CD4-positive, alpha-beta T cell (primary cell): ENCODE data around the gene DEFB123. TPM values are rescaled to one million over a fixed set of nuclear protein-coding genes. Genes with fewer than 3 reads are reported as not detected.
"Not testable (repeated sequence)": the region's sequence is repeated elsewhere in the genome, so short reads cannot be mapped to it uniquely, and the experiment has no call there.

Experiments used
- ATAC-seq: fragments of 200-7000 bp; cut with Tn5 transposase; one replicate; pipeline ENCODE4 v1.10.0; 2022; ENCODE audit warnings: mild to moderate bottlenecking; ENCODE audit not compliant: poor library complexity
- CTCF ChIA-PET: fragments of 350-600 bp; sonication (Branson Sonifier 250); formaldehyde crosslinking; loops from one replicate; lab custom pipeline; 2021; ENCODE audit warnings: antibody characterized with exemption, inconsistent platforms; lab: Charles Lee
- POLR2A ChIA-PET: fragments of 350-600 bp; sonication (Branson Sonifier 250); formaldehyde crosslinking; loops from one replicate; lab custom pipeline; 2021; ENCODE audit warnings: antibody characterized with exemption, inconsistent platforms; lab: Charles Lee
- DNase-seq, 14 experiments: peaks; one replicate each; pipeline ENCODE4 v3.0.0-alpha.2; 2013 to 2020; ENCODE audit warnings: mixed read lengths in 2 of 14
- H3K27ac ChIP-seq, 2 donors: one replicate each; pipeline versions ENCODE4 v1.5.1 to v1.7.0; 2013; ENCODE audit warnings: low read length in 2 of 2, low read depth in 1 of 2, mild to moderate bottlenecking in 1 of 2
- H3K27me3 ChIP-seq, 2 experiments: 1 replicate in 1 of 2; 2 replicates in 1 of 2; pipeline versions ENCODE4 v1.6.1 to v1.7.0; 2013; ENCODE audit warnings: low read length in 2 of 2, control low read depth in 1 of 2, mild to moderate bottlenecking in 1 of 2, moderate library complexity in 1 of 2; ENCODE audit not compliant: insufficient read depth in 2 of 2, control insufficient read depth in 1 of 2
- H3K36me3 ChIP-seq: one replicate; pipeline ENCODE4 v1.6.1; 2013; ENCODE audit warnings: low read length, control low read depth; ENCODE audit not compliant: insufficient read depth
- H3K4me1 ChIP-seq: one replicate; pipeline ENCODE4 v1.6.1; 2013; ENCODE audit warnings: low read length, control low read depth; ENCODE audit not compliant: insufficient read depth
- H3K4me3 ChIP-seq: one replicate; pipeline ENCODE4 v1.5.1; 2013; ENCODE audit warnings: mild to moderate bottlenecking, low read length, moderate library complexity
- H3K9me3 ChIP-seq, 2 experiments: 1 replicate in 1 of 2; 2 replicates in 1 of 2; pipeline versions ENCODE4 v1.6.1 to v1.7.0; 2013; ENCODE audit warnings: low read length in 2 of 2, mild to moderate bottlenecking in 2 of 2, control low read depth in 1 of 2, moderate library complexity in 1 of 2; ENCODE audit not compliant: control insufficient read depth in 1 of 2, insufficient read depth in 1 of 2
- H3K27ac Mint-ChIP-seq: one replicate; pipeline ENCODE4 v1.8.0; 2020; ENCODE audit warnings: mixed read lengths
- H3K27me3 Mint-ChIP-seq: one replicate; pipeline ENCODE4 v1.8.0; 2021; ENCODE audit warnings: mixed read lengths
- H3K36me3 Mint-ChIP-seq: one replicate; pipeline ENCODE4 v1.8.0; 2021; ENCODE audit warnings: low read depth, mixed read lengths
- H3K4me1 Mint-ChIP-seq: one replicate; pipeline ENCODE4 v1.8.0; 2021; ENCODE audit warnings: low read depth, mixed read lengths
- H3K4me3 Mint-ChIP-seq: one replicate; pipeline ENCODE4 v1.8.0; 2020; ENCODE audit warnings: mild to moderate bottlenecking, mixed read lengths
- H3K9me3 Mint-ChIP-seq: one replicate; pipeline ENCODE4 v1.8.0; 2020; ENCODE audit warnings: mixed read lengths
- CTCF ChIP-seq: fragments of 200-600 bp; IDR thresholded peaks from one replicate; pipeline ENCODE4 v1.8.0; 2022; ENCODE audit warnings: antibody characterized with exemption, mild to moderate bottlenecking
- intact Hi-C, 2 experiments: fragments of 100-400 bp; cut with DNase I in 1 of 2; cut with micrococcal nuclease in 1 of 2; formaldehyde crosslinking; loops; one replicate each; pipeline versions ENCODE4 v1.15.1 to v1.9.0; 2023 to 2025; cut with DNase I, micrococcal nuclease
- total RNA-seq, 174 experiments: library from RNA in 2 of 174; stranded (reverse) in 2 of 174; gene quantifications; one replicate each; pipeline ENCODE4 v1.2.3 and lab custom pipeline; 2021 to 2026

DEFB123 gene
- total RNA-seq, 2 experiments from 2014 or later = not detected

- H3K36me3 Mint-ChIP-seq = no peaks in the 10 kb centered on the region
- H3K27me3 ChIP-seq = peaks cover 0 to 4% of the 10 kb centered on the region in 2 experiments
- H3K27ac ChIP-seq = no peak overlapping the region
- no peak overlapping the region for H3K4me3 Mint-ChIP-seq
- no peak for TF ChIP-seq CTCF
- ATAC-seq (no peak), DNase-seq (no peak)
- H3K27me3 Mint-ChIP-seq = peaks cover 32% of the 10 kb centered on the region
- H3K4me3 ChIP-seq = no peak overlapping the region
- CTCF ChIA-PET = interaction anchor here (0.7 kb wide), 1 partner anchor 44 kb away, joined by 3 read pairs; no protein-coding TSS in a partner anchor
- no peaks in the 10 kb centered on the region for H3K4me1 Mint-ChIP-seq
- no peaks in the 10 kb centered on the region for H3K36me3 ChIP-seq
- H3K4me1 ChIP-seq = no peaks in the 10 kb centered on the region
- no peak overlapping the region for H3K27ac Mint-ChIP-seq
- intact Hi-C loops = no loop called here
- POLR2A ChIA-PET = no interaction called here
- H3K9me3 Mint-ChIP-seq = no peaks in the 10 kb centered on the region
- no peaks in the 10 kb centered on the region for H3K9me3 ChIP-seq
These were observed 13.9 kb downstream of the DEFB123 start for GRCh38 chr20:31454361-31454760.

GRCh38 chr20:31470946-31471345 is 30.5 kb downstream of the DEFB123 start:
- H3K36me3 ChIP-seq, POLR2A ChIA-PET, intact Hi-C loops, DNase-seq, H3K27ac ChIP-seq, H3K4me1 Mint-ChIP-seq, H3K4me3 Mint-ChIP-seq, H3K9me3 Mint-ChIP-seq, CTCF ChIA-PET, H3K4me3 ChIP-seq, H3K36me3 Mint-ChIP-seq, ATAC-seq, H3K27ac Mint-ChIP-seq, H3K4me1 ChIP-seq: not testable (repeated sequence)
- Histone ChIP-seq H3K27me3 (peaks cover 18 to 19% of the 10 kb centered on the region in 2 experiments), H3K9me3 (peaks cover 0 to 12% of the 10 kb centered on the region in 2 experiments)
- peaks cover 35% of the 10 kb centered on the region for H3K27me3 Mint-ChIP-seq

GRCh38 chr20:31472395-31473330 is 32.2 kb downstream of the DEFB123 start:
- CTCF ChIA-PET = no interaction called here
- Histone ChIP-seq H3K27ac (no peak overlapping the region), H3K36me3 (no peaks in the 10 kb centered on the region), H3K4me3 (no peak overlapping the region), H3K4me1 (peaks cover 8% of the 10 kb centered on the region), H3K27me3 (peaks cover 22 to 34% of the 10 kb centered on the region in 2 experiments), H3K9me3 (peaks cover 0 to 17% of the 10 kb centered on the region in 2 experiments)
- H3K4me1 Mint-ChIP-seq = no peaks in the 10 kb centered on the region
- no peaks in the 10 kb centered on the region for H3K36me3 Mint-ChIP-seq
- DNase-seq (no peak), ATAC-seq (no peak)
- intact Hi-C loops = no loop called here
- H3K9me3 Mint-ChIP-seq = no peaks in the 10 kb centered on the region
- H3K4me3 Mint-ChIP-seq = no peak overlapping the region
- peaks cover 52% of the 10 kb centered on the region for H3K27me3 Mint-ChIP-seq
- TF ChIP-seq CTCF = no peak
- POLR2A ChIA-PET = no interaction called here
- no peak overlapping the region for H3K27ac Mint-ChIP-seq
